T47D (cell line): Measurements from ENCODE around the gene GPC6.

ENCODE experiments used
- DNase-seq, 2 experiments: peaks; one replicate each; pipeline versions ENCODE4 v3.0.0 to v3.0.0-alpha.2; 2011 to 2012; ENCODE audit warnings: low read depth in 1 of 2, low spot score in 1 of 2
- JUND ChIP-seq: IDR thresholded peaks from 2 replicates; pipeline ENCODE4 v1.6.1; 2012; ENCODE audit warnings: low read depth
- in situ Hi-C: cut with HindIII; loops from 2 replicates; pipeline ENCODE4 v1.10.0; 2016; ENCODE audit warnings: low sequenced_read_pairs, low pct_unique_long_range_greater_than_20kb

The GPC6 gene

GRCh38 chr13:93941444-93941843 is 714.8 kb downstream of the GPC6 start:
- DNase-seq: no peak
- TF ChIP-seq JUND: no peak
- in situ Hi-C loops: no loop called here

- DNase-seq: no peak
- no peak for TF ChIP-seq JUND
- in situ Hi-C loops: no loop called here
Observed at GRCh38 chr13:93942016-93942415, 715.4 kb downstream of the GPC6 start.

- in situ Hi-C loops: no loop called here
- no peak for TF ChIP-seq JUND
- no peak for DNase-seq
Observed at GRCh38 chr13:93945621-93946020, 719.0 kb downstream of the GPC6 start.

GRCh38 chr13:93946994-93947393 is 720.4 kb downstream of the GPC6 start:
- in situ Hi-C loops: no loop called here
- no peak for DNase-seq
- no peak for TF ChIP-seq JUND

DNA sequence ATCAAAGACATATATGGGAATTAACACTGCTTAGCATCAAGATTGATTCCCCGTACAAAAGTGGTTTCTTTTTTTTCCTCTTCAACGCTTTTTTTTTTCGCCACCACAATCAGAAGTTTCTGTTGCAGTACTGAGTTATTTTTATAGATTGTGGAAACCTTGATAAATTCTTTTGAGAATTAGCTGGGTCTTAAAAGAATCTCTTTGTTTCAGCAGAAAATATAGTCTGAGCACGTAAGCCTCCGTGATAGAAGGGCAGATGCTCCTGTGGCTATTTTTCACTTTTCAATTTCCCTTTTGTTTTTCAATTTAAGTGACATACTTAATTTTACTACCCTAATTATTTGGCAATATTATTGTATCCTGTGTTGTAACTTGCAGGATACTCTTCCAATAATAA is 721.0 kb downstream of the GPC6 start:
- TF ChIP-seq JUND: no peak
- in situ Hi-C loops: no loop called here
- DNase-seq: no peak

DNA sequence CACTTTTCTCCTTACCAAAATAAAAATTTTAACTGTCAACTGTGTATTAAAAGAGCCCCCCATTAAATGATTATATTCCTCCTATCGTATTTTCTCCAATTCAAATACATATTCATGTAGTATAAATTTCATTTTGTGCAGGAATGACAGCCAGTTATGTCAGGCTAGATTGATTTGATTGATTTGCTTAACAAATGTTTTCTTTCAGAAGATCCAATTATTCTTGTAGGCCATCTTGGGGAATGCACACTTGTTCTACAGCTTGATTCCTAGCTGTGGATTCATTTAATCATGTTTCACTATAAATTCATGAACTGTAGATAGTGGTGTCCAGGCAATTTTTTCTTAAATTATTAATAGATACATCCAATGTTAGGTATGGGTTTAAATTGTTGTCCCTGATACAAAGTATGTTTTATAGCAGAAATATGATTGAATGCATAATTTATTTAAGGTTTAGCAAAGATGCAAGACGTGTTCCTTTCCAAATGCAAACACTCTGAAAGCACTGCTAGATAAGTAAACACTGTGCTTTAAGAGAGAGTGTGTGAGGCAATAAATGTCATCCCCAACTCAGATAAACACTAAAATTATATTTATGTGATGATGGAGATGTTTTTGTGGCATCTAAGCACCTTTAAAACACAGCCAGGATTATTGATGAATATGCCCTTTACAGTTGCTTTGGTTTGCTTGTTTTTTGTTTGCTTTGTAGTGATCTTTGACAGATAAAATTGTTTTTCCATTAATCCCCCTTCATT is 721.7 kb downstream of the GPC6 start:
- in situ Hi-C loops: no loop called here
- TF ChIP-seq JUND: no peak
- no peak for DNase-seq

GRCh38 chr13:93951108-93951507 is 724.5 kb downstream of the GPC6 start:
- no peak for TF ChIP-seq JUND
- DNase-seq: peak in 1 of 2 experiments; percentile 37
- in situ Hi-C loops: no loop called here

GRCh38 chr13:93951951-93952350 is 725.3 kb downstream of the GPC6 start:
- no peak for TF ChIP-seq JUND
- in situ Hi-C loops: no loop called here
- no peak for DNase-seq

DNA sequence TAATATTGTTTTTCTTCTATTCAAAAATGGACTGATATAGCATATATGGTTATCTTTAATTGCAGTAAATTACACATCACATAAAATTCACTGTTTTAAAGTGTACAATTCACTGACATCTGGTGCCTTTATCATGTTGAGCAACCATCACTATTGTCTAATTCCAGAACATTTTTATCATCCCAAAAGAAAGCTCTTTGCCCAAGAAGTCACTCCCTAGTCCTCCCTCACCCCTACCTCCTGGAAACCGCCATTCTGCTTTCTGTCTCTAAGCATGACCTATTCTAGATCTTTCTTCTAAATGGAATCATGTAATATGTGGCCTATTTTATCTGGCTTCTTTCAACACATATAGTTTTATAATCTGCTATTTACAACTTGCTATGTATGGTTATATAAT is 727.2 kb downstream of the GPC6 start:
- in situ Hi-C loops: no loop called here
- DNase-seq: no peak

GRCh38 chr13:93955904-93956303 is 729.3 kb downstream of the GPC6 start:
- no peak for TF ChIP-seq JUND
- no peak for DNase-seq
- in situ Hi-C loops: no loop called here

More for the DNA sequence above, 727.2 kb downstream of the GPC6 start:
- no peak for TF ChIP-seq JUND

DNA sequence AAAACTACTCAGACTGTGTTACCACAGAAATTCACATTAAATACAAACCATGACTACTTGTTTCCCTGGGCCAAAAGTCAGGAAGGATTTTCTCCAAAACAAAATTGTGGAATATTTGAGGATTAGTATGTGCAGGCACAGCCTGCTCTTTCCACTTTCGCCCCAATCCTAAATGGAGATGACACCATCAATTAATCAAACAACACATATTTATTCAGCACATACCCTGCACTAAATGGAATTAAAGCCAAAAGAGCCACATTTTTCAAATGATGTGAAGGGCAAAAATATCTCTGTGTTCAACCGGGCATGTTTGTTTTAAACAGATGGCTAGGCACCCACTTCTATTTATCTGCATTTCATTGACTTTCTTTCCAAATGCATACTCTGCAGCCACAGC is 729.8 kb downstream of the GPC6 start:
- no peak for DNase-seq
- in situ Hi-C loops: no loop called here
- TF ChIP-seq JUND: no peak

DNA sequence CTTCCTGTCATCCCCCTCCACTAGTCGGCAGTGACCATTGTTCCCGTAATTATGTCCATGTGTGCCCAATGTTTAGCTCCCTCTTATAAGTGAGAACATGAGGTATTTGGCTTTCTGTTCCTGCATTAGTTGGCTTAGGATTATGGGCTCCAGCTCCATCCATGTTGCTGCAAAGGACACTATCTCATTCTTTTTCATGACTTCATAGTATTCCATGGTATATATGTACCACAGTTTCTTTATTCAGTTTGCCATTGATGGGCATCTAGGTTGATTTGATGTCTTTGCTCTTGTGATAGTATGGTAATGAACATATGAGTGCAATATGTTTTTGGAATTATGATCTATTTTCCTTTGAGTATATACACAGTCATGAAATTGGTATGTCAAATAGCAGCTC is 730.8 kb downstream of the GPC6 start:
- no peak for TF ChIP-seq JUND
- in situ Hi-C loops: no loop called here
- no peak for DNase-seq

DNA sequence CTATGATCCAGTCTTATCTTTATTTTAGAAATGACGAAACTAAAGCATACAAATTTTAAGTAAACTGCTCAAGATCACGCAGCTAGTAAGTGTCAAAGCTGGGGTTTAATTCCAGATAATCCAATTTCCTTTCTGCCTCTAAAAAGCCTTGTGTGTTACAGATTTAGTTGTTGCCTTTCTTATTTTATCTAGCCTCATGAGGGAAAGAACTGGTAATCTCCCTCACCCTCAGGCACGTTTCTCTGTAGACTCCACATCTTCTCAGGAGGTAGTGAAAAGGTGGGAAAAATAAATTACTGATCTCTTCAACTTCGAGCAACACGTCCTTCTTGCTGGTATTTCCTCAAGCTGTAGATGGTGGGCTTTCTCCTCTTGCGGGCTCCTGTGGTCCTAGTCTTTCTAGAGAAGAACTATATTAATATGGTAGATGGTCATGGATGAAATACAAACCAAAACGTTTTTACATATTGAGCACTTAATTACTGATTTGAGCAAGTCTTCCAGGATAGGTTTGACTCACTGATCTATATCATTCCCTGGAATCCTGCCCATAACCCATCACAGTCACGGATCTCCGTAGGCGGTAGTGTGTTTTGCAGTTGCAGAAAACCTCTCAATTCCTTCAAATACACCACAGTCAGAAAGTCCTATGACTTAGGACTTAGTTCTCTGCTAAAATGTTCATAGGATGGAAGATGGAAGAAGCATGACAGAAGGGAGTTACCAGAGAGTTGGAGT is 733.4 kb downstream of the GPC6 start:
- in situ Hi-C loops: no loop called here
- no peak for DNase-seq
- TF ChIP-seq JUND: no peak
